Psoas muscle (tissue), 8 donors: ENCODE results near the gene ABCA3. TPM values are rescaled to one million over a fixed set of nuclear protein-coding genes. Genes with fewer than 3 reads are reported as not detected.

ENCODE experiments used
- ATAC-seq, 4 donors: fragments of 200-7000 bp; cut with Tn5 transposase; one replicate each; pipeline ENCODE4 v1.9.1; 2020; ENCODE audit warnings: moderate library complexity in 3 of 4, mild to moderate bottlenecking in 2 of 4
- DNase-seq, 2 donors: peaks; one replicate each; pipeline ENCODE4 v3.0.0-alpha.2; 2020
- H3K27ac ChIP-seq: fragments of 200-600 bp; one replicate; pipeline ENCODE4 v1.8.0; 2022
- H3K27me3 ChIP-seq, 3 donors: fragments of 200-600 bp in 1 of 3; one replicate each; pipeline versions ENCODE4 v1.6.1 to v1.8.0; 2013 to 2022; ENCODE audit warnings: low read length in 2 of 3, mild to moderate bottlenecking in 2 of 3, moderate library complexity in 1 of 3; ENCODE audit not compliant: insufficient read depth in 3 of 3
- H3K36me3 ChIP-seq, 2 donors: fragments of 200-600 bp in 1 of 2; one replicate each; pipeline versions ENCODE4 v1.6.1 to v1.8.0; 2013 to 2022; ENCODE audit warnings: low read depth in 1 of 2, mild to moderate bottlenecking in 1 of 2, moderate library complexity in 1 of 2; ENCODE audit not compliant: insufficient read depth in 1 of 2
- H3K4me1 ChIP-seq: fragments of 200-600 bp; one replicate; pipeline ENCODE4 v1.8.0; 2022
- H3K4me3 ChIP-seq: fragments of 200-600 bp; one replicate; pipeline ENCODE4 v1.8.0; 2022; ENCODE audit warnings: mild to moderate bottlenecking
- H3K9me3 ChIP-seq: fragments of 200-600 bp; one replicate; pipeline ENCODE4 v1.8.0; 2022
- CTCF ChIP-seq: fragments of 200-600 bp; IDR thresholded peaks from one replicate; pipeline ENCODE4 v1.8.0; 2022; ENCODE audit warnings: antibody characterized with exemption
- WGBS, 3 donors: extraction: QIAGEN DNeasy Blood & Tissue Kit; methylation state at CpG; one replicate each; pipeline versions ENCODE4 v1.1.6 to v1.1.7; 2013; 5-methylcytosine and 5-hydroxymethylcytosine counted together
- intact Hi-C, 2 donors: fragments of 100-400 bp; cut with DNase I; formaldehyde crosslinking; loops; one replicate each; pipeline versions ENCODE4 v1.11.0 to v1.14.2; 2022
- polyA plus RNA-seq, 3 donors: library from polyadenylated mRNA; stranded (reverse); fragments of 200-250 nt; gene quantifications; one replicate each; pipeline ENCODE4 v1.2.3, GENCODE V29; 2013
- total RNA-seq, 4 donors: library from RNA; stranded (reverse); fragmentation: NEBNext Ultra II Directional in 2 of 4; extraction: Animal tissue kit (Norgen Biotek cat#: 25700) in 2 of 4; gene quantifications; one replicate each; pipeline versions ENCODE4 v1.2.1 to v1.2.4, GENCODE V29; 2021 to 2023
- donor health status: healthy with polysubstance abuse.
- donor health status: DM: no; HTN: no; CAD: no; lungs with moderate emphysema.
- donor health status: Bipolar disorder and iron deficiency.
- donor health status: healthy.
- donor health status: DM: yes; HTN: yes; CAD: no.
- donor health status: DM: no; HTN: no; CAD: no.
- donor health status: DM: no; HTN: no; CAD: no.
- donor health status: DM: yes; HTN: yes; CAD: no.

The ABCA3 gene
- total and polyA plus RNA-seq, 7 donors = 2.2 to 9.4 (median 8.6) TPM

GRCh38 chr16:2292221-2292620 lies 48.3 kb downstream of the ABCA3 start:
- no peaks in the 10 kb centered on the region for H3K9me3 ChIP-seq
- no peak for ATAC-seq
- DNase-seq = no peak
- intact Hi-C loops = no loop called here
- H3K27ac ChIP-seq = no peak overlapping the region
- H3K36me3 ChIP-seq = peaks cover 0 to 38% of the 10 kb centered on the region in 2 donors
- no peak overlapping the region for H3K4me3 ChIP-seq
- no peaks in the 10 kb centered on the region for H3K4me1 ChIP-seq
- H3K27me3 ChIP-seq = no peaks in the 10 kb centered on the region
- WGBS, 3 donors = 89 to 94% (median 90%) methylated on average over 9 of the region's 9 CpGs
- no peak for TF ChIP-seq CTCF

- WGBS, 3 donors = 91 to 94% (median 92%) methylated on average over 23 of the region's 23 CpGs
- H3K27ac ChIP-seq = no peak overlapping the region
- no peak for DNase-seq
- no peak for TF ChIP-seq CTCF
- no peak overlapping the region for H3K4me3 ChIP-seq
- no peak for ATAC-seq
- intact Hi-C loops = loop anchor here in 1 of 2 donors (10.0 kb wide), 1 partner anchor 126 kb away; no protein-coding TSS in a partner anchor
- H3K27me3 ChIP-seq = no peaks in the 10 kb centered on the region
- no peaks in the 10 kb centered on the region for H3K9me3 ChIP-seq
- no peaks in the 10 kb centered on the region for H3K4me1 ChIP-seq
- H3K36me3 ChIP-seq = peaks cover 0 to 45% of the 10 kb centered on the region in 2 donors
Observed at GRCh38 chr16:2289282-2289681, 51.2 kb downstream of the ABCA3 start.

- intact Hi-C loops = loop anchor here in 1 of 2 donors (10.0 kb wide), 1 partner anchor 126 kb away; no protein-coding TSS in a partner anchor
Observed at GRCh38 chr16:2288726-2289125, 51.8 kb downstream of the ABCA3 start.

GRCh38 chr16:2287916-2288547 lies 52.5 kb downstream of the ABCA3 start:
- no peak for ATAC-seq
- Histone ChIP-seq H3K9me3 (no peaks in the 10 kb centered on the region), H3K27me3 (no peaks in the 10 kb centered on the region), H3K4me3 (no peak overlapping the region), H3K27ac (no peak overlapping the region), H3K36me3 (peaks cover 0 to 45% of the 10 kb centered on the region in 2 donors), H3K4me1 (no peaks in the 10 kb centered on the region)
- no peak for DNase-seq
- WGBS, 3 donors = 80 to 83% (median 82%) methylated on average over 35 of the region's 35 CpGs
- TF ChIP-seq CTCF = no peak
- intact Hi-C loops = loop anchor here in 1 of 2 donors (10.0 kb wide), 1 partner anchor 127 kb away; no protein-coding TSS in a partner anchor

More at GRCh38 chr16:2288726-2289125, 51.8 kb downstream of the ABCA3 start:
- TF ChIP-seq CTCF = no peak
- DNase-seq = no peak
- no peak for ATAC-seq
- H3K9me3 ChIP-seq = no peaks in the 10 kb centered on the region
- peaks cover 0 to 48% of the 10 kb centered on the region in 2 donors for H3K36me3 ChIP-seq
- H3K27me3 ChIP-seq = no peaks in the 10 kb centered on the region
- 69 to 77% (median 76%) methylated on average over 8 of the region's 8 CpGs for WGBS, 3 donors
- no peaks in the 10 kb centered on the region for H3K4me1 ChIP-seq
- no peak overlapping the region for H3K27ac ChIP-seq
- H3K4me3 ChIP-seq = no peak overlapping the region
